ENCODE data around the gene KCTD19.

DNA sequence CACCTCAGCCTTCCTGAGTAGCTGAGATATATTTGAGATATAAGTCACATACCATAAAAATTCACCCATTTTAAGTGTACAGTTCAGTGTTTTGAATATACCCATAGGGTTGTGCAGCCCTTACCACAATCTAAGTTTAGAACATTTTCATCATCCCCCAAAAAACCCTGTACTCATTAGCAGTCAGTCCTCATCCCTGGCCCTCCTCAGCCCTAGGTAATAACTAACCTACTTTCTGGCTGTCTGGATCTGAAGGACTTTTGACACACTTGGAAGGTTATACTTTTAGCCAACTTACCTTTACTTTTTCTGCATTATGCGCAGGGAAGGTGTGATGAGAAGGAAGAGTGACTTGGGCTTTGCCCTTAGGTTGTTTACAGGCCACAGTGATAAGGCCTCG, 51.2 kb downstream of the KCTD19 start:
- TF ChIP-seq CTCF (IDR thresholded peaks at IDR 0.05; ENCODE audit: low read depth, low read length) (no peak), EZH2phosphoT487 (IDR thresholded peaks at IDR 0.05; ENCODE audit: low read depth) (no peak)
